DOHH2 (cell line): ENCODE measurements around the gene LRRC57.

Experiments used
- H3F3A ChIP-seq: fragments of 200-600 bp; sonication (generic), shearing (Covaris generic); 2 replicates; pipeline ENCODE4 v1.6.0; 2016; ENCODE audit warnings: antibody characterized with exemption, mild to moderate bottlenecking; ENCODE audit not compliant: control insufficient read depth, insufficient read depth
- H3K27ac ChIP-seq: fragments of 200-600 bp; sonication (generic); 2 replicates; pipeline ENCODE4 v1.5.1; 2014; ENCODE audit warnings: low read depth, mild to moderate bottlenecking, low read length, moderate library complexity
- H3K27me3 ChIP-seq: fragments of 200-600 bp; sonication (generic); 2 replicates; pipeline ENCODE4 v1.6.1; 2014; ENCODE audit warnings: mild to moderate bottlenecking, low read length, mixed read lengths; ENCODE audit not compliant: control insufficient read depth
- H3K36me3 ChIP-seq: fragments of 200-600 bp; sonication (generic); 2 replicates; pipeline ENCODE4 v1.6.1; 2014; ENCODE audit warnings: mild to moderate bottlenecking, low read length, moderate library complexity, mixed read lengths; ENCODE audit not compliant: control insufficient read depth
- H3K4me1 ChIP-seq: fragments of 200-600 bp; sonication (generic); 2 replicates; pipeline ENCODE4 v1.6.1; 2014; ENCODE audit warnings: mild to moderate bottlenecking, low read length, mixed read lengths; ENCODE audit not compliant: control insufficient read depth
- H3K4me2 ChIP-seq: fragments of 200-600 bp; sonication (generic); 2 replicates; pipeline ENCODE4 v1.6.0; 2014; ENCODE audit warnings: mild to moderate bottlenecking, low read length, moderate library complexity
- H3K4me3 ChIP-seq: fragments of 200-600 bp; sonication (generic); 2 replicates; pipeline ENCODE4 v1.5.1; 2014; ENCODE audit warnings: mild to moderate bottlenecking, low read length, mixed read lengths
- H3K79me2 ChIP-seq: fragments of 200-600 bp; sonication (generic); 2 replicates; pipeline ENCODE4 v1.6.1; 2014; ENCODE audit warnings: mild to moderate bottlenecking, low read length, mixed read lengths; ENCODE audit not compliant: control insufficient read depth
- H3K9me2 ChIP-seq: fragments of 200-600 bp; sonication (generic); replicated peaks from 2 replicates; pipeline ENCODE4 v1.6.1; 2014; ENCODE audit warnings: mild to moderate bottlenecking, low read length, mixed read lengths; ENCODE audit not compliant: control insufficient read depth
- H3K9me3 ChIP-seq: fragments of 200-600 bp; sonication (generic); 2 replicates; pipeline ENCODE4 v1.6.1; 2014; ENCODE audit warnings: antibody characterized with exemption, low read length, mixed read lengths; ENCODE audit not compliant: control insufficient read depth, insufficient read depth
- H4K20me1 ChIP-seq: fragments of 200-600 bp; sonication (generic); 2 replicates; pipeline ENCODE4 v1.6.0; 2014; ENCODE audit warnings: low read depth, mild to moderate bottlenecking, antibody characterized with exemption, low read length, moderate library complexity; ENCODE audit not compliant: control insufficient read depth, insufficient read depth
- EZH2phosphoT487 ChIP-seq: fragments of 200-600 bp; sonication (generic); IDR thresholded peaks from 2 replicates; pipeline ENCODE4 v1.6.1; 2017; ENCODE audit warnings: borderline replicate concordance, mild to moderate bottlenecking, antibody characterized with exemption, low read length, moderate library complexity, mixed read lengths
- TF ChIP-seq, protein P1 (sequence below): fragments of 200-600 bp; sonication (generic); IDR thresholded peaks from one replicate; pipeline ENCODE4 v1.5.1; 2014; ENCODE audit warnings: antibody characterized with exemption, mild to moderate bottlenecking, low read depth, low read length; ENCODE audit not compliant: poor library complexity, severe bottlenecking

The LRRC57 gene

GRCh38 chr15:42495361-42496212 is 53.0 kb downstream of the LRRC57 start, which contains the start of gene SNAP23:
SNAP23 (plus strand) TSS chr15:42495634; CDS start chr15:42511847, 16,213 bp downstream.
- H3K9me3 ChIP-seq, result no peaks in the 10 kb centered on the region
- H3K27ac ChIP-seq, result peak within 1 kb of the TSS; percentile 40
- peaks cover 23% of the 10 kb centered on the region for H3F3A ChIP-seq
- peaks cover 3% of the 10 kb centered on the region for H3K36me3 ChIP-seq
- H3K79me2 ChIP-seq, result peaks cover 56% of the 10 kb centered on the region
- no peaks in the 10 kb centered on the region for H3K9me2 ChIP-seq
- H3K27me3 ChIP-seq, result no peaks in the 10 kb centered on the region
- TF ChIP-seq, protein P1, sequence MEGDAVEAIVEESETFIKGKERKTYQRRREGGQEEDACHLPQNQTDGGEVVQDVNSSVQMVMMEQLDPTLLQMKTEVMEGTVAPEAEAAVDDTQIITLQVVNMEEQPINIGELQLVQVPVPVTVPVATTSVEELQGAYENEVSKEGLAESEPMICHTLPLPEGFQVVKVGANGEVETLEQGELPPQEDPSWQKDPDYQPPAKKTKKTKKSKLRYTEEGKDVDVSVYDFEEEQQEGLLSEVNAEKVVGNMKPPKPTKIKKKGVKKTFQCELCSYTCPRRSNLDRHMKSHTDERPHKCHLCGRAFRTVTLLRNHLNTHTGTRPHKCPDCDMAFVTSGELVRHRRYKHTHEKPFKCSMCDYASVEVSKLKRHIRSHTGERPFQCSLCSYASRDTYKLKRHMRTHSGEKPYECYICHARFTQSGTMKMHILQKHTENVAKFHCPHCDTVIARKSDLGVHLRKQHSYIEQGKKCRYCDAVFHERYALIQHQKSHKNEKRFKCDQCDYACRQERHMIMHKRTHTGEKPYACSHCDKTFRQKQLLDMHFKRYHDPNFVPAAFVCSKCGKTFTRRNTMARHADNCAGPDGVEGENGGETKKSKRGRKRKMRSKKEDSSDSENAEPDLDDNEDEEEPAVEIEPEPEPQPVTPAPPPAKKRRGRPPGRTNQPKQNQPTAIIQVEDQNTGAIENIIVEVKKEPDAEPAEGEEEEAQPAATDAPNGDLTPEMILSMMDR, result no peak
- no peak for TF ChIP-seq EZH2phosphoT487
- H3K4me2 ChIP-seq, result peak within 1 kb of the TSS; percentile 90
- H3K4me1 ChIP-seq, result peaks cover 78% of the 10 kb centered on the region
- H4K20me1 ChIP-seq, result no peaks in the 10 kb centered on the region
- H3K4me3 ChIP-seq, result peak within 1 kb of the TSS; percentile 86

DNA sequence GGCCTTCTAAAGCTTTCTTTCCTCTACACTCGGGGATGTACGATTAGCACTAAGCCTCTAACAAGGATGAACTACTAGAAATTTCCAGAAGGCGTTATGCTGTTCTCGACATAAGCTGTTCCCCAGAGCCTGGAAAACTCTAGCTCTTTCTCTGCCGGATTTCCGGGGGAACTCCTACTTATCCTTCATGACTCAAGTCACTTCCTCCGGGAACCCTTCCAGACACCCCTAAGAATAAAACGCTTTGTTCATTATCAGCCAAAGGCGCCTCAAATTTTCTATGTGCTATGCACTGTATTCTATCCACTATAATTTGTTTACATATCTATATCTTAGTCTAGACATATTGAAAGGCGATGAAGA is 53.6 kb downstream of the LRRC57 start:
- H3K27me3 ChIP-seq, result no peaks in the 10 kb centered on the region
- H3K4me1 ChIP-seq, result peaks cover 72% of the 10 kb centered on the region
- TF ChIP-seq, protein P1, result no peak
- no peak for TF ChIP-seq EZH2phosphoT487
- no peaks in the 10 kb centered on the region for H4K20me1 ChIP-seq
- H3F3A ChIP-seq, result peaks cover 23% of the 10 kb centered on the region
- H3K79me2 ChIP-seq, result peaks cover 56% of the 10 kb centered on the region
- H3K9me2 ChIP-seq, result no peaks in the 10 kb centered on the region
- no peaks in the 10 kb centered on the region for H3K9me3 ChIP-seq
- H3K4me3 ChIP-seq, result peak overlapping the region; percentile 86
- H3K36me3 ChIP-seq, result peaks cover 3% of the 10 kb centered on the region
- H3K4me2 ChIP-seq, result peak overlapping the region; percentile 90
- peak overlapping the region; percentile 40 for H3K27ac ChIP-seq

DNA sequence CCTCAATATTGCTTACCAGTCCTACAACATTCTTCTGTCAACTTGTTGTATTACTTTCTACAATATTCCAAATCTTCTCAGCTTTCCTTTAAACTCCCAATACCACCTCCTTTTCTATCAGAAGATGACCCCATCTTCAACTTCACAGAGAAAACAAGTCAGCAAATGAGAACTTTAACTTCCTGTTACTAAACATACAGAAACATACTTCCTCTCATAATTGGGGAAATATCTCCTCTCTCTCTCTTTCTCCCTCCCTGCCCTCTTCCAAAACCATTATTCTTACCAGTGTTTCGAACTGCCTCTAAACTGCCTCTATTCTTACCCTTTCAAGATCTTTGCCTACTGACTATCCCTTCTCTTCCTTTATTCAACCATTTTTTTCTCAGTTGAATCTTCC is 54.9 kb downstream of the LRRC57 start:
- no peaks in the 10 kb centered on the region for H4K20me1 ChIP-seq
- H3K4me1 ChIP-seq, result peaks cover 65% of the 10 kb centered on the region
- peak overlapping the region; percentile 76 for H3K4me2 ChIP-seq
- peaks cover 56% of the 10 kb centered on the region for H3K79me2 ChIP-seq
- peak overlapping the region; percentile 65 for H3K4me3 ChIP-seq
- no peaks in the 10 kb centered on the region for H3K9me3 ChIP-seq
- H3F3A ChIP-seq, result peaks cover 10% of the 10 kb centered on the region
- no peaks in the 10 kb centered on the region for H3K27me3 ChIP-seq
- peaks cover under 1% of the 10 kb centered on the region for H3K36me3 ChIP-seq
- no peaks in the 10 kb centered on the region for H3K9me2 ChIP-seq
- peak overlapping the region; percentile 80 for H3K27ac ChIP-seq
- TF ChIP-seq, protein P1, result no peak
- TF ChIP-seq EZH2phosphoT487, result no peak
